Endothelial cell of umbilical vein (primary cell): ENCODE measurements around the gene LCN12. TPM values are rescaled to one million over a fixed set of nuclear protein-coding genes. Genes with fewer than 3 reads are reported as not detected.

Source experiments
- BruUV-seq: library from RNA; stranded (reverse); fragments of 400-500 nt; replicated peaks from 2 replicates; lab custom pipeline; 2021; lab: Mats Ljungman, UMichigan
- CTCF ChIA-PET: fragments of 300-600, 350-600 bp; sonication (Branson Sonifier 250); formaldehyde crosslinking; loops from one replicate; lab custom pipeline; 2021; ENCODE audit warnings: antibody characterized with exemption, inconsistent platforms; lab: Charles Lee
- POLR2A ChIA-PET: fragments of 300-600, 350-600 bp; sonication (Branson Sonifier 250); formaldehyde crosslinking; loops from one replicate; lab custom pipeline; 2021; ENCODE audit warnings: antibody characterized with exemption, inconsistent platforms; lab: Charles Lee
- DNase-seq: peaks from one replicate; pipeline ENCODE4 v3.0.0-alpha.2; 2011; ENCODE audit warnings: low read depth, low spot score
- FAIRE-seq: peaks from 2 replicates; lab custom pipeline; 2011; peaks lifted over from hg19 to GRCh38; lab: Jason Lieb, UNC
- H2AFZ ChIP-seq: 2 replicates; pipeline ENCODE4 v1.6.0; 2012; ENCODE audit warnings: low read depth, low read length, control low read depth, inconsistent platforms
- H3K27ac ChIP-seq: 2 replicates; pipeline ENCODE4 v1.5.1; 2011; ENCODE audit warnings: low read depth, mild to moderate bottlenecking, control low read depth, low read length, moderate library complexity; ENCODE audit not compliant: insufficient read depth
- H3K27me3 ChIP-seq, 2 experiments: 2 replicates each; pipeline versions ENCODE4 v1.6.0 to v1.6.1; 2011; ENCODE audit warnings: low read length in 2 of 2, mixed read lengths in 1 of 2; ENCODE audit not compliant: control insufficient read depth in 2 of 2, insufficient read depth in 2 of 2
- H3K36me3 ChIP-seq, 2 experiments: 2 replicates in 1 of 2; 3 replicates in 1 of 2; pipeline ENCODE4 v1.5.1; 2011; ENCODE audit warnings: low read length in 2 of 2, mild to moderate bottlenecking in 1 of 2, moderate library complexity in 1 of 2; ENCODE audit not compliant: control insufficient read depth in 2 of 2, insufficient read depth in 2 of 2; ENCODE audit errors: extremely low read depth in 1 of 2
- H3K4me1 ChIP-seq: 3 replicates; pipeline ENCODE4 v1.5.1; 2011; ENCODE audit warnings: mild to moderate bottlenecking, low read length; ENCODE audit not compliant: control insufficient read depth, insufficient read depth; ENCODE audit errors: extremely low read depth
- H3K4me2 ChIP-seq: 2 replicates; pipeline ENCODE4 v1.6.1; 2011; ENCODE audit warnings: low read length, control low read depth, mixed read lengths; ENCODE audit not compliant: insufficient read depth
- H3K4me3 ChIP-seq, 3 experiments: fragments of 200-600 bp in 1 of 3; sonication (generic), shearing (Covaris generic) in 1 of 3; replicated peaks in 1 of 3; 2 replicates each; pipeline ENCODE4 v1.5.1; 2011 to 2016; ENCODE audit warnings: control low read depth in 3 of 3, low read length in 3 of 3, mild to moderate bottlenecking in 2 of 3, inconsistent platforms in 1 of 3, low read depth in 1 of 3, moderate library complexity in 1 of 3; ENCODE audit not compliant: insufficient read depth in 1 of 3
- H3K79me2 ChIP-seq: 2 replicates; pipeline ENCODE4 v1.6.0; 2012; ENCODE audit warnings: low read length, inconsistent platforms; ENCODE audit not compliant: control insufficient read depth, insufficient read depth
- H3K9ac ChIP-seq: replicated peaks from 2 replicates; pipeline ENCODE3; 2011; ENCODE audit warnings: low read length, control low read depth; ENCODE audit not compliant: insufficient read depth; ENCODE audit errors: extremely low read depth
- H3K9me1 ChIP-seq: replicated peaks from 3 replicates; pipeline ENCODE4 v1.6.0; 2011; ENCODE audit warnings: mild to moderate bottlenecking, low read length; ENCODE audit not compliant: control insufficient read depth, insufficient read depth; ENCODE audit errors: extremely low read depth
- H3K9me3 ChIP-seq: replicated peaks from 2 replicates; pipeline ENCODE4 v1.5.1; 2012; ENCODE audit warnings: low read length, inconsistent platforms; ENCODE audit not compliant: control insufficient read depth, insufficient read depth
- H4K20me1 ChIP-seq: replicated peaks from 2 replicates; pipeline ENCODE3; 2011; ENCODE audit warnings: mild to moderate bottlenecking, low read length; ENCODE audit not compliant: control insufficient read depth, insufficient read depth; ENCODE audit errors: extremely low read depth
- CTCF ChIP-seq, 2 donors: IDR thresholded peaks; 1 replicate in 1 of 2; 2 replicates in 1 of 2; pipeline ENCODE4 v1.5.1; 2011; ENCODE audit warnings: low read length in 2 of 2, mild to moderate bottlenecking in 2 of 2, moderate library complexity in 2 of 2, control low read depth in 1 of 2, inconsistent platforms in 1 of 2, low read depth in 1 of 2; ENCODE audit not compliant: insufficient read depth in 1 of 2; ENCODE audit errors: extremely low read depth in 1 of 2
- EZH2 ChIP-seq: IDR thresholded peaks from 2 replicates; pipeline ENCODE4 v1.6.1; 2012; ENCODE audit warnings: borderline replicate concordance, low read depth, mild to moderate bottlenecking, moderate library complexity, low read length, inconsistent platforms; ENCODE audit not compliant: severe bottlenecking
- FOS ChIP-seq: IDR thresholded peaks from 2 replicates; pipeline ENCODE4 v1.6.1; 2011; ENCODE audit warnings: mild to moderate bottlenecking, low read length, moderate library complexity, borderline replicate concordance; ENCODE audit not compliant: insufficient read depth
- GATA2 ChIP-seq: IDR thresholded peaks from 2 replicates; pipeline ENCODE4 v1.7.0; 2011; ENCODE audit warnings: low read depth, mild to moderate bottlenecking, moderate library complexity, mixed read lengths, low read length; ENCODE audit not compliant: insufficient read length, insufficient read depth
- JUN ChIP-seq: IDR thresholded peaks from 2 replicates; pipeline ENCODE4 v1.6.1; 2011; ENCODE audit warnings: borderline replicate concordance, low read depth; ENCODE audit not compliant: insufficient read length, insufficient read depth
- MAX ChIP-seq: IDR thresholded peaks from 2 replicates; pipeline ENCODE4 v1.6.1; 2011; ENCODE audit not compliant: insufficient read depth, insufficient read length
- MYC ChIP-seq: IDR thresholded peaks from one replicate; pipeline ENCODE4 v1.6.1; 2011; ENCODE audit warnings: mild to moderate bottlenecking, low read depth, low read length
- POLR2A ChIP-seq: IDR thresholded peaks from 2 replicates; pipeline ENCODE4 v1.6.1; 2012; ENCODE audit warnings: low read depth, mild to moderate bottlenecking, control low read depth, low read length
- POLR2AphosphoS5 ChIP-seq: IDR thresholded peaks from 2 replicates; pipeline ENCODE4 v1.6.1; 2012; ENCODE audit warnings: low read depth, mild to moderate bottlenecking, control low read depth, low read length, moderate library complexity; ENCODE audit not compliant: insufficient read depth
- dilution Hi-C: fragments of 300-500 bp; cut with MboI; formaldehyde crosslinking; loops from one replicate; pipeline ENCODE4 v1.15.0; 2019; ENCODE audit warnings: low sequenced_read_pairs; ENCODE audit not compliant: extremely low pct_ligation_motif_present
- intact Hi-C: fragments of 100-400 bp; cut with micrococcal nuclease; formaldehyde crosslinking; loops from one replicate; pipeline ENCODE4 v1.10.0; 2022
- polyA plus RNA-seq, 4 experiments: library from polyadenylated mRNA; depleted of rRNA in 3 of 4; stranded (reverse) in 3 of 4; unstranded in 1 of 4; fragments of >200 nt; gene quantifications; 2 replicates each; pipeline versions ENCODE4 v1.2.1 to v1.2.3, GENCODE V29; 2011 to 2012; ENCODE audit warnings: missing spikeins in 1 of 4
- total RNA-seq: library from RNA; stranded (reverse); gene quantifications from 2 replicates; pipeline ENCODE4 v1.2.3, GENCODE V29; 2021

The LCN12 gene
- total and polyA plus RNA-seq, 2 donors (not counting 3 experiments of a cell fraction or from before 2014, with no cell fraction given): 0.35 to 0.52 TPM

GRCh38 chr9:136981588-136982231, 29.6 kb downstream of the LCN12 start:
- Histone ChIP-seq H3K9me1 (no peaks in the 10 kb centered on the region), H4K20me1 (no peaks in the 10 kb centered on the region), H3K4me1 (peaks cover 4% of the 10 kb centered on the region), H3K9me3 (no peaks in the 10 kb centered on the region), H2AFZ (no peak overlapping the region), H3K4me3 (no peak overlapping the region), H3K9ac (no peak overlapping the region), H3K27ac (peak overlapping the region; percentile 15), H3K36me3 (no peaks in the 10 kb centered on the region), H3K79me2 (no peaks in the 10 kb centered on the region), H3K4me2 (no peak overlapping the region), H3K27me3 (peaks cover 3 to 10% of the 10 kb centered on the region in 2 experiments)
- TF ChIP-seq GATA2 (peak; percentile 66), MAX (no peak)
- CTCF ChIA-PET: interaction anchor here (0.6 to 1.4 kb wide), 2 partner anchors 11 to 14 kb away, joined by 3 read pairs; partner anchors contain the start of genes CLIC3 and PAXX
- intact Hi-C loops: no loop called here
- dilution Hi-C loops: no loop called here
- FAIRE-seq (peak; percentile 69), DNase-seq (no peak)
- BruUV-seq: no TSS peak
- POLR2A ChIA-PET: no interaction called here

- Histone ChIP-seq H4K20me1 (no peaks in the 10 kb centered on the region), H3K9me3 (no peaks in the 10 kb centered on the region), H3K36me3 (no peaks in the 10 kb centered on the region), H3K9me1 (no peaks in the 10 kb centered on the region), H3K4me1 (peaks cover 4% of the 10 kb centered on the region), H3K9ac (no peak within 1 kb of the TSS), H3K27me3 (peaks cover 3 to 10% of the 10 kb centered on the region in 2 experiments), H3K4me2 (no peak within 1 kb of the TSS), H3K4me3 (no peak within 1 kb of the TSS), H3K27ac (no peak within 1 kb of the TSS), H3K79me2 (no peaks in the 10 kb centered on the region), H2AFZ (no peak within 1 kb of the TSS)
- CTCF ChIA-PET: interaction anchor here (1.4 kb wide), 1 partner anchor 10 kb away, joined by 3 read pairs; the partner anchor contains the start of gene PAXX
- no peak for FAIRE-seq
- intact Hi-C loops: no loop called here
- BruUV-seq: no TSS peak
- no peak for DNase-seq
- no peak for TF ChIP-seq JUN
- no peak for TF ChIP-seq CTCF (IDR thresholded peaks at IDR 0.05; ENCODE audit: extremely low read depth in 1 of 2, insufficient read depth in 1 of 2, low read depth in 1 of 2, low read length in 2 of 2)
- TF ChIP-seq EZH2: no peak
- no peak for TF ChIP-seq FOS
- no peak for TF ChIP-seq POLR2A
- TF ChIP-seq GATA2: no peak
- no peak for TF ChIP-seq POLR2AphosphoS5
- no peak for TF ChIP-seq MAX
- no peak for TF ChIP-seq MYC
- dilution Hi-C loops: no loop called here
- POLR2A ChIA-PET: no interaction called here
These were observed 30.4 kb downstream of the LCN12 start, which contains the start of gene LCNL1 for GRCh38 chr9:136982232-136983051. Gene LCNL1, plus strand, starts transcription at chr9:136982993. Its CDS starts 594 bp downstream, at chr9:136983587.
